Measurements from ENCODE around the gene OLR1. TPM values are rescaled to one million over a fixed set of nuclear protein-coding genes. Genes with fewer than 3 reads are reported as not detected.
"Not testable (repeated sequence)": the region's sequence is repeated elsewhere in the genome, so short reads cannot be mapped to it uniquely, and the experiment has no call there.

The OLR1 gene
- total RNA-seq, 1 experiment from 2014 or later = 0.12 TPM

DNA sequence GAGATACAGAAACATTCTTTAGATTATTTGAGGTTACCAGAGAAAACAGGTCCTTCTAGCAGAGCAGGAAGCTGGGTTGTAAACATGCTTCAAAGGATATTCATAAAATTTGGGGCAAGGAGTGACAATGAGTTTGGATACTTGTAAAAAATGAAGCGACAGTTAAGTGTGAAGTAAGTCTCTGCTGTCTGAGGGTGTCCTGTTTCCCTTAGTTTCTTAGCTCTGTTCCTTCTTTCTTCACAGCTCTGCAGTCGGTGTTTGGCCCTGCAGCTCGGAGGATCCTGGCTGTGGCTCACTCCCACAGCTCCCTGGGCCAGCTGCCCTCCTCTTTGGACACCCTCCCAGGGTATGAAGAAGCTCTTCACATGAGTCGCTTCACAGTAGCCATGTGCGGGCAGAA lies 17.7 kb upstream of the OLR1 start:
- RAD21 ChIA-PET (ENCODE audit: low non-redundant PET in 1 of 2, low total read pairs in 2 of 2, uncharacterized antibody in 2 of 2, unreplicated experiment in 2 of 2) = no interaction called here
- Histone ChIP-seq H2AFZ (ENCODE audit: low read depth, low read length, poor library complexity, severe bottlenecking) (no peak overlapping the region), H3K4me3 (replicated peaks in 1 of 2; ENCODE audit: low read depth in 1 of 2, low read length in 2 of 2) (no peak overlapping the region), H3K9me2 (ENCODE audit: insufficient read depth) (no peaks in the 10 kb centered on the region), H4K20me1 (ENCODE audit: insufficient read depth) (no peaks in the 10 kb centered on the region), H3K9me3 (ENCODE audit: control insufficient read depth in 1 of 2, insufficient read depth in 1 of 2, low read depth in 1 of 2, low read length in 2 of 2) (no peaks in the 10 kb centered on the region), H3K4me2 (ENCODE audit: low read length) (no peak overlapping the region), H3K4me1 (ENCODE audit: control insufficient read depth in 1 of 2, insufficient read depth in 2 of 2, low read length in 2 of 2) (peaks cover 4 to 20% of the 10 kb centered on the region in 2 experiments; a peak in 3 of 4 replicates), H3K9ac (ENCODE audit: low read length) (no peak overlapping the region), H3K27me3 (ENCODE audit: insufficient read depth, low read length) (no peaks in the 10 kb centered on the region), H3K27ac (ENCODE audit: low read depth, low read length) (no peak overlapping the region), H3K36me3 (ENCODE audit: control insufficient read depth in 1 of 2, insufficient read depth in 2 of 2, low read length in 2 of 2) (no peaks in the 10 kb centered on the region), H3K79me2 (ENCODE audit: insufficient read depth, low read length) (no peaks in the 10 kb centered on the region)
- ATAC-seq = no peak
- DNase-seq (ENCODE audit: low read depth, low spot score) = no peak
- POLR2A ChIA-PET = no interaction called here
- intact Hi-C loops (cut with micrococcal nuclease) = loop anchor here (1.0 kb wide), 1 partner anchor 36 kb away; no protein-coding TSS in a partner anchor
- CTCF ChIA-PET = interaction anchor here (1.3 to 3.4 kb wide), 2 partner anchors 14 to 37 kb away, joined by 3 to 11 read pairs; no protein-coding TSS in a partner anchor
- no peak for TF ChIP-seq SIN3A (IDR thresholded peaks at IDR 0.05; ENCODE audit: low read depth)
- no peak for TF ChIP-seq ZNF274 (IDR thresholded peaks at IDR 0.05; ENCODE audit: low read depth, low read length)
- no peak for TF ChIP-seq SRF (IDR thresholded peaks at IDR 0.05; ENCODE audit: low read depth)
- TF ChIP-seq POLR2AphosphoS5 (IDR thresholded peaks at IDR 0.05; ENCODE audit: low read depth, low read length) = no peak
- no peak for TF ChIP-seq MAX (IDR thresholded peaks at IDR 0.05)
- TF ChIP-seq, protein P1, sequence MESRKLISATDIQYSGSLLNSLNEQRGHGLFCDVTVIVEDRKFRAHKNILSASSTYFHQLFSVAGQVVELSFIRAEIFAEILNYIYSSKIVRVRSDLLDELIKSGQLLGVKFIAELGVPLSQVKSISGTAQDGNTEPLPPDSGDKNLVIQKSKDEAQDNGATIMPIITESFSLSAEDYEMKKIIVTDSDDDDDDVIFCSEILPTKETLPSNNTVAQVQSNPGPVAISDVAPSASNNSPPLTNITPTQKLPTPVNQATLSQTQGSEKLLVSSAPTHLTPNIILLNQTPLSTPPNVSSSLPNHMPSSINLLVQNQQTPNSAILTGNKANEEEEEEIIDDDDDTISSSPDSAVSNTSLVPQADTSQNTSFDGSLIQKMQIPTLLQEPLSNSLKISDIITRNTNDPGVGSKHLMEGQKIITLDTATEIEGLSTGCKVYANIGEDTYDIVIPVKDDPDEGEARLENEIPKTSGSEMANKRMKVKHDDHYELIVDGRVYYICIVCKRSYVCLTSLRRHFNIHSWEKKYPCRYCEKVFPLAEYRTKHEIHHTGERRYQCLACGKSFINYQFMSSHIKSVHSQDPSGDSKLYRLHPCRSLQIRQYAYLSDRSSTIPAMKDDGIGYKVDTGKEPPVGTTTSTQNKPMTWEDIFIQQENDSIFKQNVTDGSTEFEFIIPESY (IDR thresholded peaks at IDR 0.05; ENCODE audit: extremely low read depth, insufficient replicate concordance, low read length) = no peak
- TF ChIP-seq SP1 (IDR thresholded peaks at IDR 0.05; ENCODE audit: low read depth) = no peak
- TF ChIP-seq YY1 (IDR thresholded peaks at IDR 0.05; ENCODE audit: extremely low read depth, insufficient replicate concordance, low read depth, low read length) = no peak
- TF ChIP-seq TCF7L2 (IDR thresholded peaks at IDR 0.05; ENCODE audit: borderline replicate concordance, extremely low read depth, insufficient read depth, insufficient read length) = no peak
- no peak for TF ChIP-seq FOSL1 (IDR thresholded peaks at IDR 0.05; ENCODE audit: low read depth)
- no TSS peak for BruUV-seq (replicated peaks)

DNA sequence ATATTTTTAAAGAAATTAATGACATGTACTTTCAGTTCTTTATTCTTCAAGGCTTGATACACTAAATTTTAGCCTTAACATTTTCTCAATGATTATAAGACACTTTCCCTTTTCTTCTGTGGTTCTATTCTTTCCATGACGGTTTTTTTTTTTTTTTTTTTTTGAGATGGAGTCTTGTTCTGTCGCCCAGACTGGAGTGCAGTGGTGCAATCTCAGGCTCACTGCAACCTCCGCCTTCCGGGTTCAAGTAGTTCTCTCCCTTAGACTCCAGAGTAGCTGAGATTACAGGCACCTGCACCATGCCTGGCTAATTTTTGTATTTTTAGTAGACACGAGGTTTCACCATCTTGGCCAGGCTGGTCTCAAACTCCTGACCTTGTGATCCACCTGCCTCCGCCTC lies 15.0 kb upstream of the OLR1 start:
- H3K9me3 ChIP-seq (ENCODE audit: control insufficient read depth in 1 of 2, insufficient read depth in 1 of 2, low read depth in 1 of 2, low read length in 2 of 2); H3K4me2 ChIP-seq (ENCODE audit: low read length); H3K9me2 ChIP-seq (ENCODE audit: insufficient read depth); H3K9ac ChIP-seq (ENCODE audit: low read length); POLR2A ChIA-PET; CTCF ChIA-PET; BruUV-seq (replicated peaks); H3K27ac ChIP-seq (ENCODE audit: low read depth, low read length); H3K79me2 ChIP-seq (ENCODE audit: insufficient read depth, low read length); intact Hi-C loops (cut with micrococcal nuclease); H3K36me3 ChIP-seq (ENCODE audit: control insufficient read depth in 1 of 2, insufficient read depth in 2 of 2, low read length in 2 of 2); H4K20me1 ChIP-seq (ENCODE audit: insufficient read depth); DNase-seq (ENCODE audit: low read depth, low spot score); H2AFZ ChIP-seq (ENCODE audit: low read depth, low read length, poor library complexity, severe bottlenecking); H3K4me3 ChIP-seq (replicated peaks in 1 of 2; ENCODE audit: low read depth in 1 of 2, low read length in 2 of 2); RAD21 ChIA-PET (ENCODE audit: low non-redundant PET in 1 of 2, low total read pairs in 2 of 2, uncharacterized antibody in 2 of 2, unreplicated experiment in 2 of 2); H3K27me3 ChIP-seq (ENCODE audit: insufficient read depth, low read length); ATAC-seq: not testable (repeated sequence)
- H3K4me1 ChIP-seq (ENCODE audit: control insufficient read depth in 1 of 2, insufficient read depth in 2 of 2, low read length in 2 of 2) = peaks cover 3 to 15% of the 10 kb centered on the region in 2 experiments; a peak in 3 of 4 replicates

Data from HCT116 (cell line).